ENCODE results near the gene SOX6.
"Not testable (repeated sequence)": the region's sequence is repeated elsewhere in the genome, so short reads cannot be mapped to it uniquely, and the experiment has no call there.

The SOX6 gene

DNA sequence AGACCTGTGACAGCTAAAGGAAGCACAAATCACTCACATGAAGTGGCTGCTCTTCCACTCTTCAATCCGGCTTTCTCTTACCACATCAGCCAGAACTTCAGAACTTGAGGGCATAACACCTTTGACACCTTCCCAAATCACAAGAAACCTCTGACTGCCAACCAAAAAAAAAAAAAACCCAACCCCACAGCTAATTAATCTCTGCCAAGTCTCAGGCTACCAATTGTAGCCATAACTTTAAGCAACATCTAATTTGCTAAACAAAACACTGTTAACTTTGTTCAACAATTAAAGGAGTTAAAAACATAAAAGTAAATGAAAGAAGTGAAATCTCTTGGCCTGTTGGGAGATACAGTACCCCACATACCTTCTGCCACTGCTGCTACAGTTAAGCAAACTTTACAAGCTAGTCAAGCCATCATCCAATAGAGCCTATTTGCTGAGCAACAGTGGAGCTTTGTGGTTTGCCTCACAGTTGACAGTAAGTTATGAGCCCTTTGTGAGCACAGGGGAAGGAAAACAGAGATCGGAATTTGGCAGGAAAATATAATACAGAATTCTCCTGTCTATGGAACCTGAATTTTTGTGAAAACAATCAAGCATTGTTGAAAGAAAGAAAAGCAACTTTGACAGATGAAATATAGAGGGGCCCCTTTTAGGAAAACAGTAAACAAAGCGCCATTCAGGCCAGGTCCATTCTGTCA lies at the start of gene SOX6:
Gene SOX6, minus strand, starts transcription at position 490 of the 704 bp plus-strand sequence. CDS start 15,298 bp downstream, outside the sequence.
- DNase-seq, result no peak

DNA sequence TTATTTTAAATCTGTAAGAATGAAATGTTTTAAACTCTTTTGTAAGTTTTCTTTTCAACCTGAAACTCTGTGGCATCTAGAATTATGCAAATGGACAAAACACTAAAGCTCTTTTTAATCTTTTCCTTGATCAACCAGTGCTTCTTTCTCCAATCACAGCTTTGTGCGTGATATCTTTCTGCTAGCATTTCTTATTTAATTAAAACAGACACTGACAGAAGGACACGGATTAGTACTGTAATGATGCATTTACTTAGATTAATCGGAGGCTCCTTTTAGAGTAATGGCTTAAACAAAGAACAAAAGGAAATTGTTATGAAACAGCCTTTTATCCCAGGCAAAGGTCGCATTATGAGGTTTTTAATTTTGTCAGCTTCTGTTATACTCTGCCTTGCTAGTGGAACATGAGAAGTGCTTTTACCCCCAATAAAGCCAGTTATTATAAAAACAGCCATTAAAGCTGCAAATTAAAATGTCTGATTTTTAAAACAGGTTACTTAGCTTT lies 48.5 kb upstream of the SOX6 start:
- no peak for DNase-seq

DNA sequence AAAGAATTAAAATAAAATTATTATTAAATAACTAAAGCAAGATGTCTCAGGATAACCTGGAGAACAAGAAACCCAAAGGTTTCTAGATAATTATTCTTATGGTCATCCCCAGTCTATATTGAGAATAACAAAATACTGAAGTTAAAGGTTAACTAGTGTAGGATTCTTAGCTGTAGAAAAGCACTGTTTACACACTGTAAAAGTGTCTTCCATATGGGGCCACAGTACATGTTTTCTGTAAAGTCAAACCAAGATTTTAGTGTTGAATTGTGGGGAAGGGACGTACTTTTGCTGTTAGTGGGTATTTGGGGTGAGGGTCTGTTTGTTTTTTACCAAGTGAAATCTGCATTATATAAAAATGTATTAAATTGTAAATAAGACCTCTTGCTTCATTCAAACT lies 47.5 kb upstream of the SOX6 start:
- no peak for DNase-seq

DNA sequence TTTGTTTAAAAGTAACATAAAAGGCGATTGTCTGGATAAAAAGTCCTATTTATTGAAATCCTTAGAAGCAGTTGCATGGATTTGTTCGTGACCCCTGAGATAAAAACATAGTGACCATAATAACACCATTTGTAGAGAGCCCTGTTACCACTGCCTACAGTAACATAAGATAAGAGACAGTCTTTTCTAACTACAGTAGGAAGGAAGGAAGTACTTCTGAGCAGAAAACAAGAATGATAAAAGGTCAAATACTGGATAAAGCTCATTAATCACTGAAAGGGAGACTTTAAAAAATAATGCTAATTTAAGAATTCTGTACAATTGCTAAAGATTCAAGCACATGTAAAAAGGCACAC lies 47.1 kb upstream of the SOX6 start:
- DNase-seq, result no peak

DNA sequence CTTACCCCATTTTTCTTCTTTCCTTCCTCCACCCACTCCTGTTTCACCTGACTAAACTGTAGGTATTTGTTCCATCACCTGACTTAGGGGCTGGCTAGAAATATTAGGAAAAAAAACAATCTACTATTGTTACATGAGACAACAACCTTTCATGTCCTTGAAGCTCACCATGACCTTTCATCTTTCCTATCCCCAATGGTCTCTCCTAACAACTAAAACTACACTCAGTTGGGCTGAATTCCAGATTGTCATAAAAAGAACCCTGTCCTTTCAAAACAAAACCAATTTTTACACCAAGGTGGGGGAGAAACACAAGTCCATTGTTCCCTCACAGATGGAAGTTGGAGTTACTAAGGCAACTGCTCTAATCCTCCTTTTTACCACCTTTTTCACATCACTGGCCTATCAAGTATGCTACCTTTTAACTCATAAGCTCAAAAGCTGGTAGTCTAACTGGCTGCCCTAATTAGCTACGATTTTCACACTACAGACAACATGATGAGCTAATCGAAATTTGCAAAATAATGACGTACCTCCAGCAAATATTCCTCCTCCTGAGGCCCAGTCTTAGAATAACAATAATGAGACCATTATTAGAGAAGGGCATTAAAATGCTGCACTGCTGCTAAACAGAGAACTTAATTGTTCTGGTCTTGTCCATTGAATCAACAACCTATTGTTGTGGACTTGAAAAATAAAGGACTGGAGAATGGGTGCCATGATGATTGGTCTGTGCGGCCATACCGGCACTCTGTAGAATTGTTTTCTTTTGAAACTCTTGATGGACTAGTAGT lies 46.5 kb upstream of the SOX6 start:
- DNase-seq, result no peak

DNA sequence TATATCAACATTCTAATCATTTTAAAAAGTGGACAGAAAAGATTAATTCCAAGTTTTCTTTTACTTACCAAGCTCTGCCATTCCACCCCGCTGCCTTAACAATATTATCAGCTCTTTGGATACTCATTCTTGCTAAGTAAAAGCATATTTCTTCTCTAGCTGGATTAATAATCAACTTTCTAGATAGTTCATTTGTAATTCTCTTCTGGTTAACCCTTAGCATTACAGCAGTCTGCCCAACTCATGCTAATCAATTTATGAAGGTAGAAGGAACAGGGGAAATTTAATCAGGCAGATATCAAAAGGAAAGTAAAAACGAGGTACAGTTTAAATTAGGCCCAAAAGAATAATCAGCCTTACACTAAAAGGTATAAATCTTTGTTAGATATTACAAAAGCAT lies 41.0 kb upstream of the SOX6 start:
- DNase-seq, result no peak

DNA sequence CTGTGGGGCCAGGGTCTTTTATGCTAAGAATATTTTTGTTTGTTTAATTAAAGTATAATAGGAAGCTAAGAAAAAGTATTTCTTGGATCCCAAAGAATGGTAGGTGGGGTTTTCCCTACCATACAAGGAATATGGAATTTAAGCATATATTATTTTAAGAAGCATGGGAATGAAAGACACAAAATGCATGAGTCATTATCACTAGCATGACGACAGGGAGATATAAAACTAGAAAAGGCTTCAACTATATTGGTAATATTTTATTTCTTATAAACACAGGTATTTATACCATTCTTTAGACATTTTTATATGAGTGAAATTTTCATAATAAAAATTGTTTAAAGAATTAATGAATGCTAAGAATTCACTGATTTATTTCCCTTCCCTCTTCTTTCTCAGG lies 39.3 kb upstream of the SOX6 start:
- DNase-seq, result no peak

DNA sequence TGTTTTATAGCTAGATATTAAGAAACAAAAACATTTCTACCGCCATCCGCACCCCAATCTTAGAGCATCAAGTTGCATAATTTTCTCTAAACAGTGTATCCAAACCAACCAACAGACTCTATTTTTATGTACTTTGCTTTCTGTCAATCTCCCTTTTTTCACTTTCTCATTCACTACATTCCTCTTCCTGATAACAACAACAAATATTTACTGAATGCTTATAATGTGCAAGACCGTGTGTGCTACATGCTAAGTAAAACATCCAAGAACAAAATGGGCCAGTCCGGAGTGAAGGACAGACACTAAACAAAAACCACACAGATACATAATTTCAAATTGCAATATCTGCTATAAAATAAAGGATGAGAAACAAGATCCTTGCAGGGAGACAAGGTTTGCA lies 38.6 kb upstream of the SOX6 start:
- DNase-seq, result no peak

DNA sequence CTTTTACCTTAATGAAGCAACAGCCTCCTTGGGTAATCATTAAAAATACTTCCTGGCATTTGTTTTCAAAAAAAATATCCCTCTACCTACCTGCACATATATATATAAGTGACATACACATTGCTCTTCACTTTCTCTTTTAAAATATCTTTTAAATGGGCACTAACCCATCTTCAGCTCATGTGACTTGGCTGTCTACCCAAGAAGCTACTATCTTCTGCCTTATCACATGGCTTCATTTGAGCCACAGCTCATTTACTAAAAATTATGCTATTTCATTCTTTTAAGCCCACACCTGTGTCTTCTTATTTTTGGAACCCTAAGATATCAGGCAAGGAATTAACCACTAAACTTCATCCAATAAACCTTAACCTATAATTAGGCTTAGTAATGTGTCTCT lies 37.0 kb upstream of the SOX6 start:
- DNase-seq, result no peak

DNA sequence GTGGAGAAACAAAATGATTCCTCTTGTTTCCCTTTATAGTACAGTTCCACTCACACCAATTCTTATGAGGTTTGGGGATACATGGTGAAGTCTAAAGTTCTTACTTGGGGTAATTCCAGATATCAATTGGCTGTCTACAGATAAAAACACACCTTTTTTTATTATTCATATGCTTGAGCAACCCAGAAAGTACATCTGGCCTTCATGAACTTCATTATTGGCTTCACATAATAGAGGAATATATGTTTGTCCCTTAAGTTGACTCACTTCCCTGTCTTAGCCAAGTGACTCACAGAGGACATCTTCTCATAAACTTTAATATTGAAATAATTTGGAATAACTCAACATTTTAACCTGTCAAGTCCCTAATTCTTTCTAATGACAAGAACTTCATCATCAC lies 36.3 kb upstream of the SOX6 start:
- DNase-seq, result no peak

DNA sequence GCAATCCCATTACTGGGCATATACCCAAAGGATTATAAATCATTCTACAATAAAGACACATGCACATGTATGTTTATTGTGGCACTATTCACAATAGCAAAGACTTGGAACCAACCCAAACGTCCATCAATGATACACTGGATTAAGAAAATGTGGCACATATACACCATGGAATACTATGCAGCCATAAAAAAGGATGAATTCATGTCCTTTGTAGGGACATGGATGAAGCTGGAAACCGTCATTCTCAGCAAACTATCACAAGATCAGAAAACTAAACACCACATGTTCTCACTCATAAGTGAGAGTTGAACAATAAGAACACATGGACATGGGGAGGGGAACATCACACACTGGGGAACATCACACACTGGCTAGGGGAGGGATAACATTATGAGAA lies 34.5 kb upstream of the SOX6 start:
- not testable (repeated sequence) for DNase-seq

DNA sequence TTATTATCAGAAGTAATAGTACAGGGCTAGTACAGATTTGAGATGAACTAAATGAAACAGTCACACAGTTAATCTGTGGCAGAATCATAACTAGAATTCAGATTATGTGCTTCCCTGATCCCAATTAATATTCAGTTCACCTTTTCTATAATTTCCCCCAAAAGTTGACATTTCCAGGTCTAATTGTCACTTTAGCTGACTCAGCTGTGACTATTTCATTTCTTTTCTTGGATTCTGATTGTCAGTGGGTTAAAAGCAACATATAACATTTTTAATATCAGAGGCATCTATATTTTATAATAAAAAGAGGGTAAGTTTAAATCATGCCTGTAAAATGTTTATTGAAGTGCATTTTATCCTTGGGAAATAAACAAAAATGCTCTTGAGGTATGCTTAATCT lies 28.8 kb upstream of the SOX6 start:
- DNase-seq, result no peak

DNA sequence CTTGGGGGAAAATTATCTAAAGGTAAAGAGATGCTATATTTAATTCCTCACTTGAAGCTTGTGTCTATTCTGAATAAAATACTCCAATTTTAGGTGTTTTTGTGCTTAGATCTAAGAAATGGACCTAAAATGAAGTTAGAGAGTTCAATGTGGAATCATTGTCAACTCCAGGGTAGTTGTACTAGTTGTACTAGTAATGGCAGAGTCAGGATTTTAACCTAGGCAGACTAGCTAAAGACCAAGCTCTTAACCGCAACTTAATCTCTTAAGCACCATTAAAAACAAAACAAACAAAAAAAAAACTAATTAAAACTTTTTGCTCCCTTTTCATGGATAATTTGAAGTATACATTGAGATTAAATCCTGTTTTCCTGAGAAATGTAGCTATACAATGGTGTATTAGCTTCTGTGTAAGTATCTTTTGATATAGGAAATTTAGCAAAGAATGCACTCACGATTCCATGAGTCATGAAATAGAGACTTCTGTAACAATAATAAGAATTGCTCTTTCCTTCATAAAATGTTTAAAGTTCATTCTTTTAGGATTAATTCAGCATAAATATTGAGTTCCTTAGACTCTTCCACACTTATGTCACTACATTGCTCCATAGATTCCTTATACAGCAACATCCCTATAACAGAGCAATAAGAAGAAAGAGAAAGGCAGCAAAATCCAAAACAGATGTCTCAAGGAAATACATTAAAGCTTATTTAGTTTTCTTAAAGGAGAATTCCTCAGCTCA lies 26.5 kb upstream of the SOX6 start:
- DNase-seq, result no peak

DNA sequence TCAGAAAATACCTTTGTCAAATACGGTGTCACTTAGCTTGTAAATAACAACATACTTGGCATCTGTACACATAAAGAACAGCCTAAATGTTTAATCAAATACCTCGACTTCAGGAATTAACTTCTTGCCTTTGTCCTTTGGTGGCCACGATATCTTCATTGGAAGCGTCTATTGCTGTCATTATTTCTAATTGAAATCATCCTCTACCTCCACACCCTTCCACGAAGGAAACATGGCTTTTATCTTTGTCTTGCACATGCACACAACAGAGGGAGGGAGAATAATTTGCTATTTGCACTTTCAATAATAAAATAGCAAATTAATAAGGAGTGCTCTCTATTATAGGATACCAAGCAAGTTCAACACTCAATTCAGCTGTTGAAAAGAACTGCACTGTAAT lies 25.8 kb upstream of the SOX6 start:
- no peak for DNase-seq

DNA sequence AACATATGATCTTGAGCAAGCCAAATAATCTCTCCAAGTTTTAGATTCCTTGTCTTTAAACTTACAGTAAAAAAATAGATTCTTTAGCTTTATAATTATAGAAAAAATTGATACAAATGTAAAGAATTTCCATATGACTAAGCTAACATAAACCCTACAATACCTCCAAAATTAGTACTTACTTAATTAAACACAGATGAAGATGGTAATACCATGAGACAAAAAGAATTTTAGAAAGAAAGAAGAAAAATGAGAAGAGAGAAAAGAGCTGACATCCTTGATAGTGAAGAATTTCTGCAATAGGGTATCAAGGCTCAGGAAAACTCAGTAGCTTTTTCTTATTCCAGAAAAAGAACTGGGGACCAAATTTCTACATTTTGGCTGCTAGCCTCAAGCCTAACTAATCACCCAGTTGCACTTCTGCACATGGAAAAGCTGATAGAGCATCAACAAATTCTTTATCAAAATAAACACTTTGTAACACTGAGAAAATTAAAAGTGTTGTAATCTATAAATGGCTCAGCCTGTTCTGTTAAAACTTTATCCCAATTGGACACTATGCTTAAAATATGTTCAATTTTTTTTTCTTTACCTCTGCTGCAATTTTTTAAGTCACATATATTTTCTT lies 24.7 kb upstream of the SOX6 start:
- no peak for DNase-seq

DNA sequence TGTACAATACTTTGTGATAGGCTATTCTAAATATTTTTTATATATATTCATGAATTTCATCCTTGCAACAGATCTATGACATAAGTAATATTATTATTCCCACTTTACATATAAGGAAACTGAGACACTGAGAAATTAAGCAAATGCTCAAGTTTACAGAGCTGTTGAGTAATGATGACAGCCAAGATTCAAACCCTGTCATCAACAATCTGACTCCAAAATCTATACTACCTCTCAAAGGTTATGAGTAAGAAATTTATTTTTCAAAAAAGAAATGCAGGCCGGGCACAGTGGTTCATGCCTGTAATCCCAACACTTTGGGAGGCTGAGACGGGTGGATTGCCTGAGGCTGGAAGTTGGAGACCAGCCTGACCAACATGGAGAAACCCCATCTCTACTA lies 22.6 kb upstream of the SOX6 start:
- no peak for DNase-seq

DNA sequence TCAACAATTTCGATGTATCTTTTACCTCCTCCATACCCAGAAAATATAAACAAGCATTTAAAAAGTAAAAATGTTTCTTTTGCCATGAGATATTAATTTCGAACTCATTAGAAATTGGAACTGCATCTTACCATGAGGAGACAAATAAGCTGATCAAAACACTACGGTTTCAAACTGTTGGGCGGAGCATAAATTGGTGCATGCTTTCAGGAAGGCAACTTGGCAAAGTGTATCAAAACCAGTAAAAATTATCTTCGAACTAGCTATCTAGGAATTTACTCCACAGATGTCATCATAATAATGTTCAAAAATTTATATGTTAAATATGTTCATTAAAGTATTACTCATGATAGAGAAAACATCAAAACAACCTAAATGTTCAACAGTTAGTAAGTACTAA lies 21.4 kb upstream of the SOX6 start:
- DNase-seq, result no peak

DNA sequence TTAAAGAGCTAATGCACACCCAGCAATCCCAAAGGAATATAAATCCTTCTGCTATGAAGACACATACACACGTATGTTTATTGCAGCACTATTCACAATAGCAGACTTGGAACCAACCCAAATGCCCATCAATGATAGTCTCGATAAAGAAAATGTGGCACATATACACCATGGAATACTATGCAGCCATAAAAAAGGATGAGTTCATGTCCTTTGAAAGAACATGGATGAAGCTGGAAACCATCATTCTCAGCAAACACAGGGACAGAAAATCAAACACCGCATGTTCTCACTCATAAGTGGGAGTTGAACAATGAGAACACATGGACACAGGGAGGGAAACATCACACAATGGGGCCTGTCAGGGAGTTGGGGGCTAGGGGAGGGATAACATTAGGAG lies 19.3 kb upstream of the SOX6 start:
- not testable (repeated sequence) for DNase-seq

DNA sequence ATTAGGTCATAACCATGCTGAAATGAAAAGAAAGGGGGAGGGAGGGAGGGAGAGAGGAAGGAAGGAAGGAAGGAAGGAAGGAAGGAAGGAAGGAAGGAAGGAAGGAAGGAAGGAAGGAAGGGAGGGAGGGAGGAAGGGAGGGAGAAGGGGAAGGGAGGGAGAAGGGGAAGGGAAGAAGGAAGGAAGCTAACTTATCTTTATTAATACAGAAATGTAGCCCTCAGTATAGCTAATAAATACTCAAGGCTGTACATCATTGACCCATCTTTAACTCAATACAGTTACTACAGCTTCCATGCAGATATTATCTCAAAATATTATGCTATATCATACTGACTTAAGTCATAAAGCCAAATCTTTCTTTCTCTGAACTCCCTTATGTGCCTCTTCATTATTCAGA lies 17.4 kb upstream of the SOX6 start:
- DNase-seq, result no peak

DNA sequence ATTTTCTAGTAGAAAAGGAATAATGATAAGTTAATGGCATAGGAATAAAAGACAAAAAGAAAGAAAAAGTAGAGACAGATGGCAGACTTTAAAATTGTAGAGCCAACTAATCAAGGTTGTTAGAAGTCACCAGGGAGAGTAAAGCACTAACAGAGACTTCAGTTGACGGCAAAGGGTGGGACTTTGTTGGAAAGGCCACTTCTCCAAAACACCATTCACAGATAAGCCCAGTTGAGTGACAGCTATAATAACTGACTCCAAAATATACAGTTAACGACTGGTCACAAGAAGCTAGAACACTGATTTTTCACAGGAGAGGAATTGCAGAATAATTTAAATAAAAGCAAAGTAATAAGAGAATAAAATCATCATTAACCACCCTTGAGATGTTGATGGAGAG lies 16.0 kb upstream of the SOX6 start:
- DNase-seq, result no peak

DNA sequence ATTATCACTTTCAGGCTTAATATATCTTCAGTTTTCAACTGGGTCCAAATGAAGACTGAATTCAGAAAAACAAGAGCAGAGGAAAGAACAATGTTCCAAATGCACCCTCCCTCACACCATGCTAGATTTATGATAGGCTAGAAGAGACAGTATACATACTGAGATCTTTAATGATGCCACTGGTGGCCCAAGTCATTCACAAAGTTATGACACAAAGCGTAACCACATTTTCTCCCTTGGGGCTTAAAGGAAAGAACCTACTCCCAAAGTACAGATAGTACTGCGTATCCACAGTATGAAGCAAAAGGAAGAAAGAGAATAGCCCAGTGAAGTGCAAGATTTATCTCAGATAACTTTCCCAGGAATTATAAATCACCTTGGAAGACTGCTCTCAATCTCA lies 10.9 kb upstream of the SOX6 start:
- DNase-seq, result no peak

DNA sequence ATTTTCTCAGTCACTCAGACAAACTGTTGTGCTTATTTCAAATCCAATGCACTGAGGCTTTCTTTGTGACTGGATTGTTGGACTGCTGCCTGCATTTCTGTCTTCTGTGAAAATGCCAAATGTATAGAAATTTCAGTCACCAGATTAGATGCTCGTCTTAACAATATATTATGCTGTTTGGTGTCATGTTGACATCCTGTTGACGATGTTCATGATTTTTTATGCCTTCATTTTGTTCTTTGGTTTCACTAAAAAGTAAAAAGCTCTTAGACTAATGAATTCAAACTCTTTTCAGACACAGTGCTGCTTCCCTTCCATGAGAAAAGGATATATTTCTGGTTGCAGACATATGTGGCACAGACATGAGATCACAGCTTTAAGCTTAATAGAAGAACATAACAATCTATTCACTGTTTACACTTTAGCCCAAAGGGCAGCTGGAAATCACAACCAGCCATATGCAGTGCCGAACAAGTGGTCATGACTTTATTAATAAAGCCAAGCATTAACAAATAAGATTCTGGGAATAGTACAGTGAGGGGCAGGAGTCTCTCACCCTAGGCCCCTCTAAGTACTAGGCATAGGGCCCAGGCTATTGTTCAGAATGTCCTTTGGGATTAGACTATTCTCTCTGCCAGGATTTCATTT lies 9.4 kb upstream of the SOX6 start:
- no peak for DNase-seq

DNA sequence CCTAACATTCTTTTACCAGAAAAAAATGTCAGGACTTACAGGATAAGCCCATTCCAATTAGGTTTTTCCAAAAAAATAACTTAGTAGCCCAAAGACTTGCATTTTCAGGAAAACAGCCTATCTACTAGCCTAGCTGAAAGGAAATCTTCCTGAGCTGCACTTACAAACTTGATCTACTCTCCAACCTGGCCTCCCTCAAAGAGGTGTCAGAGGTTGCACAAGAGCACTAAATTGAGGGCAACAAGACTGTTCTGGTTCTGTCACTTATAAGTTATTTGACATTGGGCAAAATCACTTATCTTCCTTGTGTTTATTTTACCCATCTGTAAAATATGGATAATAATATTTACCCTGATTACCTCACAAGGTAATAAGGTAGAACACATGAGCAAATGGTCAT lies 7.9 kb upstream of the SOX6 start:
- DNase-seq, result no peak

Data from activated T-cell treated with anti-CD3 and anti-CD28 coated beads, Interleukin-2, amount 50 U/mL, for 48 hours (primary cell).